C4-2B (cell line): ENCODE measurements around the gene PDZD2.

Experiments
- CTCF ChIP-seq: fragments of 450-650 bp; conservative IDR thresholded peaks from 2 replicates; pipeline ENCODE4 v1.5.1; 2017; ENCODE audit warnings: mild to moderate bottlenecking
- ZFX ChIP-seq: fragments of 450-650 bp; IDR thresholded peaks from 2 replicates; pipeline ENCODE4 v1.6.1; 2017

GRCh38 chr5:32072054-32072453 is 433.1 kb downstream of the PDZD2 start:
- TF ChIP-seq CTCF (no peak), ZFX (no peak)
